Measurements from ENCODE around the gene FLNA.
"Not testable (repeated sequence)": the region's sequence is repeated elsewhere in the genome, so short reads cannot be mapped to it uniquely, and the experiment has no call there.

Gene FLNA

GRCh38 chrX:154355776-154356140 is 18.7 kb downstream of the FLNA start:
- no peak for DNase-seq

- no peak for DNase-seq
Observed at GRCh38 chrX:154355094-154355775, 19.2 kb downstream of the FLNA start.

- DNase-seq = no peak
Observed at GRCh38 chrX:154354516-154354915, 19.9 kb downstream of the FLNA start.

GRCh38 chrX:154354013-154354412 is 20.4 kb downstream of the FLNA start:
- no peak for DNase-seq

- DNase-seq = no peak
Observed at GRCh38 chrX:154353172-154353843, 21.1 kb downstream of the FLNA start.

- DNase-seq = no peak
Observed at GRCh38 chrX:154352466-154352865, 22.0 kb downstream of the FLNA start.

- DNase-seq = no peak
Observed at GRCh38 chrX:154352012-154352401, 22.4 kb downstream of the FLNA start.

- DNase-seq = no peak
Observed at GRCh38 chrX:154351183-154352011, 23.0 kb downstream of the FLNA start.

- no peak for DNase-seq
Observed at GRCh38 chrX:154350429-154351182, 23.8 kb downstream of the FLNA start.

- DNase-seq = no peak
Observed at GRCh38 chrX:154349979-154350378, 24.5 kb downstream of the FLNA start.

GRCh38 chrX:154349359-154349935 is 25.0 kb downstream of the FLNA start:
- DNase-seq = no peak

GRCh38 chrX:154348646-154349358 is 25.6 kb downstream of the FLNA start:
- DNase-seq = no peak

GRCh38 chrX:154348114-154348531 is 26.3 kb downstream of the FLNA start:
- no peak for DNase-seq

- DNase-seq = not testable (repeated sequence)
Observed at GRCh38 chrX:154343620-154344019, 30.8 kb downstream of the FLNA start.

GRCh38 chrX:154343063-154343462 is 31.4 kb downstream of the FLNA start:
- DNase-seq = not testable (repeated sequence)

GRCh38 chrX:154341399-154342298 is 32.8 kb downstream of the FLNA start:
- DNase-seq = not testable (repeated sequence)

GRCh38 chrX:154334496-154334895 is 39.9 kb downstream of the FLNA start:
- no peak for DNase-seq

- no peak for DNase-seq
Observed at GRCh38 chrX:154333837-154334271, 40.6 kb downstream of the FLNA start.

- DNase-seq = no peak
Observed at GRCh38 chrX:154333116-154333515, 41.3 kb downstream of the FLNA start.

- DNase-seq = no peak
Observed at GRCh38 chrX:154332561-154332960, 41.9 kb downstream of the FLNA start.

GRCh38 chrX:154329294-154329693 is 45.1 kb downstream of the FLNA start:
- no peak for DNase-seq

All from effector CD8-positive, alpha-beta T cell (primary cell).